ENCODE data around the gene SIM2.

The SIM2 gene

DNA sequence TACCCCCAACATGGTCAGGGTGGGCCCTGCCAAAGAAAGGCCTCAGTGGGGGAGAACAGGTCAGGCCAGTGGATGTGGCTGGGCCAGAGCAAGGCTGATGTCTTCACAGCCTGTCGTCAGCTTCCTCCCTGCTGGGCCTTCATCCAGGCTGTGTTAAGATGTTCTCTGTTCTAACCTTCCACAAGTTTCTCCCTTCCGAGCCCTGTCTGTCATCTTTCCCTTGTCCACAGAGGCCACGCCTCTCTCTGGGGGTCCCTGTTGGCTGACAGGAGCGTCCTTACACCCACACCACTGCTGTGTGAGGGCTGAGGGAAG, 36.2 kb downstream of the SIM2 start:
- no peak for DNase-seq (ENCODE audit: low read depth)

DNA sequence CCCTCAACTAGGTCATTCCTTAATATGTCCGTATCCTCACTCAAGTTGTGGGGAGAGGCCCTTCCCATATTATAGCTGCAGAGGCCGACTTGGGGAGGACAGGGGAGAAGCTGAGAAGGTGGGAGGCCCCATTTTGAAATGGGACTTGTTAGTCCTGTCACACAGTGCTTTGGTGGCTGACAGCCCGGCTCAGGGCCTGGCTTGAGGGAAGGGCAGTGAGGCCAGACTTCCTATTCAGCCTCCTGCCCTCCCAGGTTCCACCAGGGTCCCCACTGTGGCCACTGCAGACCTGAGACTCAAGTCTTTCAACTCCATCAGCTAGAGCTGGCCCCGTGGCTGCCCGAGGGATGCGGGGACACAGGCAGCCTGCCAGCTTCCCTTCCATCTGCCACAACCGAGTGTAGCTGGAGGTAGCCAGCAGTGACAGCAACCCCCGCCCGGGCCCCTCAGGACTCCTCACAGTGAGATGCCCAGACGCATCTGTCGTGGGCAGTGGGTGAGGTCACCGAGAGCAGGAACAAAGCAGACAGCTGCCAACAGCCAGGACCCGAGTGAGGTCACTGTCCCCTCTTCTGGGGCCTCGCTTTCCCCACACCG, 36.9 kb downstream of the SIM2 start:
- no peak for DNase-seq (ENCODE audit: low read depth)

DNA sequence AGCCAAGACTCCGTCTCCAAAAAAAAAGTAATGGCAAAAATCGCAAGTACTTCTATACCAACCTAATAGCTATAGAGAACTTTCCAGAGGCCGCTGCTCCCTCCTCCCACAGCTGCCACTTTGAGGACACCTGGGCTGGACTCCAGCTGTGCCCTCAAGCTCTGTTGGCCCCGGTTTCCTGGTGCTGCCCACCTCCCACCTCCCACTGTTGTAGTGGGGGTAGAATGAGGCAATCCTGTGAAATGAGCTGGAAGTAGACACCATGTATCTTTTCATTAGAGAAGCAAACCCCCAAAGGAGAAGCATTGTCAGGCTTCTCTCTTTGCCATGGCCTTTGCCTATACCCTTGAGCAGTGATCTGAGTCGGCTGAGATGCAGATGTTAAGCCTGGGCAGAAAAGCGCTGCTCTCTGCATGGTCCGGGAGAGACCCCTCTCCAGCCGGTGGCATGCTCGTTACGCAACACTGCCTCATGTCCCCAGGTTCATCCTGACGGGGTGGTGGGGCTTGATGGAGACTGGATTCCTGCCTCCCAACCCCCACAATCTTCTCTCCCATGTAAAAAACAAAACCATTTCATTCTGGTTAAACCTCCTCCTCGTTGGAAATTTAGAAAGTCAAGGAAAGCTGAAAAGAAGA, 39.7 kb downstream of the SIM2 start:
- no peak for DNase-seq (ENCODE audit: low read depth)

DNA sequence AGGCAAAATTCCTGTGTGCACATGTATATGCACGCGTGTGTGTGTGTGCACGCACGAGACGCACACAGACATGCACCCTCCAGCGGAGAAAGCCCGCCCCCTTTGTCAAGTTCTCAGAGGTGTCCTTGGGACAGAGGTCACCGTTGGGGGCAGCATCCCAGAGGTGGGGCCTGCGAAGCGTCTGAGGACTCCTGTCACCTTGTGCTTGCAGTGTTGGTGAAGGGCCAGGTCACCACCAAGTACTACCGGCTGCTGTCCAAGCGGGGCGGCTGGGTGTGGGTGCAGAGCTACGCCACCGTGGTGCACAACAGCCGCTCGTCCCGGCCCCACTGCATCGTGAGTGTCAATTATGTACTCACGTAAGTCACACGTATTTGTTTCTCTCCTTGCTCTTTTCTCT, 42.6 kb downstream of the SIM2 start:
- DNase-seq (ENCODE audit: low read depth), result no peak

DNA sequence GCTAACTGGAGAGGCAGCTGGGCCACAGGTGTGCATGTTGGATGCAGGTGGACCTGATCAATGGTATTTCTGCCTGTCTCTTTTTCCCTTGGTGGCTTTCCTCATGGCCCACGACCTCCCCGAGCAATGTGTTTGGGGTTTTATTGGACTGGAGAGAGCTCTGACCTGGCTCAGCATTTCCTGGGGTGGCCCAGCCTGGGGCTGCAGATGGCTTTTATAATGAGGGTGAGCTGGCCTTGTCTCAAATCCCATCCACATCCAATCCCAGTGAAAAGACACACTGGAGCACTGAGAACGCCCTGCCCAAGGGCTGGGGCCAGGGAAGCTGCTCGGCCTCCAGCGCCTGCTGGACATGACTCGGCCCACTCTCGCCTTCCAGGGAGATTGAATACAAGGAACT, 44.1 kb downstream of the SIM2 start:
- no peak for DNase-seq (ENCODE audit: low read depth)

DNA sequence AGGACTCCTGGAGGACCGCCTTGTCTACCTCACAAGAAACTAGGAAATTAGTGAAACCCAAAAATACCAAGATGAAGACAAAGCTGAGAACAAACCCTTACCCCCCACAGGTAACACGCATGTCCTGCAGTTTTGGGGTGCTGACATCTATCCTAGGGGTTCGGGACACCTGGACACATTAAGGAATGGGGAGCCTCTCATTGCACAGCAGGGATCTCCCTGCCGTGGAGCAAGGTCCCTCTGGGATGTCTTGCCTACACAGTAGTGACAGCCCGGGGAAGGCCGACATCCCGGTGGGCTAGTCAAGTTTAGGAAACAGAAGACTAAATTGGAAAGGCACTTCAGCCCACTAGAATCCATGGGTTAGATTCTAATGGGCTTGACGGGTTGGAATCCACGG, 44.5 kb downstream of the SIM2 start:
- DNase-seq (ENCODE audit: low read depth), result no peak

DNA sequence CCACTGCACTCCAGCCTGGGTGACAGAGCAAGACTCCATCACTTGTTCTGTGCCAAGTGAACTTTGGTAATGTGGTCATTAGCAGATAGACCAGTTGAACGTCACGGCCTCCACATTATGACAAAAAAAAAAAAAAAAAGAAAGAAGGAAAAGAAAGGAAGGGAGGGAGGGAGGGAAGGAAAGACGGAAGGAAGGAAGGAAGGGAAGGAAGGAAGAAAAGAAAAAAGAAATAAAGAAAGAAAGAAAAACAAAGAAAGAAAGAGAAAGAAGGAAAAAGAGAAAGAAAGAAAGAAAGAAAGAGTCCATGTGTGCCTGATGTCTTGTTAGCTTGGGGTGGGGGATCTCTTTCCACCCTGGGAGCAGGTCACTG, 45.3 kb downstream of the SIM2 start:
- no peak for DNase-seq (ENCODE audit: low read depth)

DNA sequence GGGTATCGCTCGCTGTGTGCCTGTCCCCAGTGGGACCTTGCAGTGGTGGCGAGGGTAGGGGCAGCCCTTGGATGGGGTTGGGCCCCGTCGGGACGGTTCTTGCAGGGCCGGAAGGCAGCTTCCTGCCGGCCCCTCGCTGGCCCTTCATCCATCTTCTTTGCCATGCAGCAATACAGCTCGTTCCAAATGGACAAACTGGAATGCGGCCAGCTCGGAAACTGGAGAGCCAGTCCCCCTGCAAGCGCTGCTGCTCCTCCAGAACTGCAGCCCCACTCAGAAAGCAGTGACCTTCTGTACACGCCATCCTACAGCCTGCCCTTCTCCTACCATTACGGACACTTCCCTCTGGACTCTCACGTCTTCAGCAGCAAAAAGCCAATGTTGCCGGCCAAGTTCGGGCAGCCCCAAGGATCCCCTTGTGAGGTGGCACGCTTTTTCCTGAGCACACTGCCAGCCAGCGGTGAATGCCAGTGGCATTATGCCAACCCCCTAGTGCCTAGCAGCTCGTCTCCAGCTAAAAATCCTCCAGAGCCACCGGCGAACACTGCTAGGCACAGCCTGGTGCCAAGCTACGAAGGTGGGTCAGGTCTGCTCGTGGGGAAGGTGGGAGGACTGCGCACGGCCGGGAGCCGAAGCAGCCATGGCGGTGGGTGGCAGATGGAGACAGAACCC, 45.8 kb downstream of the SIM2 start:
- no peak for DNase-seq (ENCODE audit: low read depth)

DNA sequence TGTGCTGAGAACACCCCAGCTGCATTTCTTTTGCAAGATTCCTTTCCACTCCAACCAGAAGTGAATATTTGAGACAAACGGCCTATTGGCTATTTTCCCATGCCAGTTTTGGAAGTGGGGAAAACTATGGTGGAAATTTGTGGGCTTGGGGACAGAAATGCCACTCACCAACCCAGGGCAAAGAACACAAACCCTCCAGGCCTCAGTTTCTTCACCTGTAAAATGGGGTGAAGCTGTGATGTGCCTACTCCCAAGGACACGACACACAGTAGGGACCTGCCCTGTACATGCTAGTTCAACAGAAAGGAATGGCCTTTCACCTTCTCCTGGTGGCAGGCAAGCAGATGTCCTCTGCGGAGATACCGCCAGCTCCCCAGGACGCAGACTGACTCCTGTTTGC, 46.5 kb downstream of the SIM2 start:
- DNase-seq (ENCODE audit: low read depth), result no peak

DNA sequence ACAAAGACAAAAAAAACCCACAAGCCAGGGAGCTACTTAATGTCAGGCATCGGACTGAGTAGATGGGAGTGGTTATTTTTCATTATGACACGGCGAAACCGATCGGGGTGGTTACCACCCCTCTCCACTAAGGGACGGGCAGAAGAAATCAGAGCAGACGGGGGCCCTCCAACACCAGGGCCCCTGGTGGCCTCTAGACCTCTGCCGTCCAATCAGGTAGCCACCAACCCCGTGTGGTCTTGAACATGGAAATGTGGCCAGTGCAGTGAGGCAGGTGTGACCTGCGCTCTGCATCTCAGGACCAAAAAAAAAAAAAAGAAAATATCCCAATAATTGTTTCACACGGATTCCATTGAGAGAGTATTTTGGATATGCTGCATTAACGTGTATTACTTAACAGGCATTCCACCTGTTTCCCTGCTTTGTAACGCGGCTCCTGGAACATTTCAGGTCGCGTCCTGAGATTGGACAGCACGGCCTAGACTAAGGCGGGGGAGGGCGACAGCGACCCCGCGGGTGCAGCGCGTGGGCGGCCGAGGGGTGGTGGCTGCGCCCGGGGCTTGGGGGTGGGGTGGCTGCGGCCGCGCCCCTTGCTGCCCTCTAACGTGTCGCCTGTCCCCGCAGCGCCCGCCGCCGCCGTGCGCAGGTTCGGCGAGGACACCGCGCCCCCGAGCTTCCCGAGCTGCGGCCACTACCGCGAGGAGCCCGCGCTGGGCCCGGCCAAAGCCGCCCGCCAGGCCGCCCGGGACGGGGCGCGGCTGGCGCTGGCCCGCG, 48.3 kb downstream of the SIM2 start:
- DNase-seq (ENCODE audit: low read depth), result no peak

DNA sequence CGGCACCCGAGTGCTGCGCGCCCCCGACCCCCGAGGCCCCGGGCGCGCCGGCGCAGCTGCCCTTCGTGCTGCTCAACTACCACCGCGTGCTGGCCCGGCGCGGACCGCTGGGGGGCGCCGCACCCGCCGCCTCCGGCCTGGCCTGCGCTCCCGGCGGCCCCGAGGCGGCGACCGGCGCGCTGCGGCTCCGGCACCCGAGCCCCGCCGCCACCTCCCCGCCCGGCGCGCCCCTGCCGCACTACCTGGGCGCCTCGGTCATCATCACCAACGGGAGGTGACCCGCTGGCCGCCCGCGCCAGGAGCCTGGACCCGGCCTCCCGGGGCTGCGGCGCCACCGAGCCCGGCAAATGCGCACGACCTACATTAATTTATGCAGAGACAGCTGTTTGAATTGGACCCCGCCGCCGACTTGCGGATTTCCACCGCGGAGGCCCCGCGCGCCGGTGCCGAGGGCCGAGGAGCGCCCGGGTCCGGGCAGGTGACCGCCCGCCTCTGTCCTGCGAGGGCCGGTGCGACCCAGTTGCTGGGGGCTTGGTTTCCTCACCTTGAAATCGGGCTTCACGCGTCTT, 49.0 kb downstream of the SIM2 start:
- DNase-seq (ENCODE audit: low read depth), result no peak

DNA sequence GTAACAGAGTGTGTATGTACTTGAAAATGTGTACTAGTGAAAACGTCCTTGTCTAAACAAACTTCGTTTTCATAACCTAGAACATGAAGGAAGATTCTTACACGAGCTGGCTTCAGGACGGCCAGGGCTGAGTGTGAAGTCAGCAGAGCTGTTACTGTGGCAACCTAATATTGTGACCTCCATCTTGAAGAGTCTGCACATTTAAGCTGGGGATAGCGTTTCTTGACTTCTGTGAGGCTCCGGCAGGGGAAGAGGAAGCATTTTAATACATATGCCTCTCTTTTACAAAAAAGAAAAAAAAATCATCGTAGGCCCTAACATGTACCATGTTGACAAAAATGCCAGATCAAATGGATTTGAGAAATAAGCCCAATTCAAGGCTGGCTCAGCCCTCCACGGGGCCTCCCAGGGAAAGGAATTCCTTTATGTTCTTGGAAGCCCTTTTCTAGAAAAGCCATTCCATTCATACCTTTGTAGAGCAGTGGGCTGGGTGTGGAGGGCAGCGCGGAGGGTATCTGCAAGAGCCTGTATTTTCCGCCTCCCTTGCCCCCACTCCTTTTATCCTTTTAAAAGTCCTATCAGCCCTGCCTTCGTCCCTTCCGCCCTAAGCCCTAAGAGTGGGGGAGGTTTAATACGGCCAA, 51.1 kb downstream of the SIM2 start:
- no peak for DNase-seq (ENCODE audit: low read depth)

DNA sequence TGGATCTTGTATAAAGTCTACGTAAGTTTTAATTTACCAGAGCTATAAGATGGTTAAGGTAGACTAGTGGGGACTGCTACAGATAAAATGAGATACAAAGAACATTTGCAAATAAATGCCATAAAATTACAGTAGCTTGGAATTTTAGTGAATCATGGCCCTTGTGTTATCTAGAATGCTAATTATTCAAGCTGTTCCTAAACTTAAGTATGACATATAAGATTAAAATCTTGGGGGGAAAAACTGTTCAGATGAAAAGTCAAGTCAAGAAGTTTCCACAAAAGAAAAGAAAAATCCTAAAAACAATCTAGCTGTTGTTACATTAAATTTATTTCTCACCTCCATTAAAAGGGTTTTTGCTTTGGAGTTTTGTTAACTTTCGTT, 51.7 kb downstream of the SIM2 start:
- no peak for DNase-seq (ENCODE audit: low read depth)

DNA sequence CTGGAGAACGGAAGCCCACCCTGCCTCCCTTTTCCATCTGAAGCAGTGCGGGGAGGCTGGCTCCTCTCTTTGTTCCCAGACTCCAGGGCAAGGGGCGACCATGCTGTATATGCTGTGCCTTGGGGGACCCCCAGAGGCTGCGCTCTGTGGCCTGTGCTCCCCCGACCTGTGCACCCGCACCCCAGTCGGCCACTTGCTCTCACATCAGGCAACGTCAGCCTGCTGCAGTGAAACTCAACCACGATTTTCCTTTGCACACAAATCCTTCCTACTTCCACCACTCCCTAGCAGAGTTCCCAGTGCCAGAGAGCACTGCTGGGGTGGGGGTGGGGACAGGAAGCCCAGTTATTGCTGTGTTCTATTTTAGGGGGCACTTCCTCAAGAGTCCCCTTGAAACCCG, 52.5 kb downstream of the SIM2 start:
- no peak for DNase-seq (ENCODE audit: low read depth)

DNA sequence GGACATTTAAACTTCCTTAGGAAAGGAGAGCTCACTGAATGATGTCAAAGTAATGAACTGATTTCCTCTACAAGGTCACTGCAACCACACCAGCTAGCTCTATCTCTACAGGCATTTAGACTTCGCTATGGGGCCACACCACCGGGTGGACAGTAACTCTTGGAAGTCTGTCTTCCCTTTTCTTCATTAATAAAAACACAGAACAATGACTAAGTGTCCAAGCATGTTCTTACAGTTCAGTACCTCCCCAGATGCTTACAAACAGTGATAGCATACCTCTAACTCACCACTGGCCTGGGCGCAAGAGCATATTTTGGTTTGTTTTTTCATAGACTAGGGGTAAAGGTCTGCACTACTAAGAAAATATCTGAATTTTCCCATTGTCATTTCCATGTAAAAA, 54.6 kb downstream of the SIM2 start:
- no peak for DNase-seq (ENCODE audit: low read depth)

DNA sequence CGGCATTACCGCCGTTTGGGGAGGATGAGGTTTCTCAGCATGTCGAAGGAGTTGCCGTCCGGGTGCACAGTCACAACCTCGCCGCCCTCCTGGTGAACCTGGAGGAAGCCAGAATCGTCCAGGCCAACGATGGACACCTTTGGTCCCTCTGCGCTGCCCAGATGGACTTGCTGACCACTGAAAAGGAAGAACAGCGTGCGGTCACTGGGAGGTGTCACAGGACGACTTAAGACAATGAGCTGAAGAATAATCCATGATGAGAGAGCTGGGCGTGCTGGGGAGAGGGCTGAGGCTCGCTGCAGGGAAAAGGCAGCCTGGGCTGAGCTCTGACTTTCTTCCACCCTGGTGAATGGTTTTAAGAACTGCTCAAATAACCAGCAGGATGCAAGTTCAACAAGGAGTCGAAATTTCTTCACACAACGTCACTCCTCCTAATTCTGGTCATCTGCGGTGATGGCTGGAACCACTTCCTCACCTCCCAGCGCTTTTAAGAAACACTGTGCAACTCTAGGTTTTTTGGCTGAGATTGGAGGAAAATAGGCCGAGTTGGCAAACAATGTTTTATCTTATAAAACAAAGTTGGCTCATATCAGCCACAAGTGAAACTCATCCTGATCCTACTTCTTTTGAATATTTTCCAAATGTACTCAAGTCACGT, 55.5 kb downstream of the SIM2 start:
- no peak for DNase-seq (ENCODE audit: low read depth)

DNA sequence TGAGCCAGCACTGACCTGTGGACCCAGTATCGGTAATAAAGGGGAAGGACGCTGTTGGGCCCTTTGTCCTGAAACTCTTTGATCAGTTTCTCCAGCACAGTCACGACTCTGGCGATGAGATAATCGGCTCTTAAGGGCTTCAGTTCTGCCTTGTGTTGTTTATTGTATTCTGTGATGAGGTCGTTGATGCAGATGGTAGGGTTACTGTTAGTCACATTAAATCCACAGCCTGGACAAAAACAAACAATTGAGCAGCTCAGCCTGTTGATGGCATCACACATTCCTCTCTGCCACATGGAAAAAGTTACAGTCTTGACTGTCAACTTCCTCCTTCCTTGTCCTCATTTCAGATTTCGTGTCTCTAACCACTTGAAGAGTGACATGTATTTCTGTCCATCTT, 57.6 kb downstream of the SIM2 start:
- DNase-seq (ENCODE audit: low read depth), result peak; percentile 16

DNA sequence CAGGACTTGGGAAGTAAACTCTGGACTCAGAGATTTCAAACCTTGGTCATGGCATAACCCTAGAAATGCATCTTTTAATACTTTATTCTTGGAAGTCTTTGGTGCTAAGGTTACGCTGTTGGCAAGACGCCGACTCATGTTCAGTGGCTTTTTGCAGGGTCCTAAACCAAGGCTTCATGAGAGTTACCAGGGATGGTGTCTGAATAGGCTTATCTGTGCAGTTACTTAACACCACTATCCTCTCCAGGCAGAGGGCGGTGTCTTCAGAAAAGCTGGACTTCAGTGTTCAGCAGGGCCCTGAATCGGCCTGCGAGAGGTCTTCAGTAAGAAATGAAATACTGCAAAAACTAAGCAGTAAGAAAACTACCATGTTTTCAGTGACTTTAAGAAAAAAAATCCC, 58.3 kb downstream of the SIM2 start:
- DNase-seq (ENCODE audit: low read depth), result no peak

DNA sequence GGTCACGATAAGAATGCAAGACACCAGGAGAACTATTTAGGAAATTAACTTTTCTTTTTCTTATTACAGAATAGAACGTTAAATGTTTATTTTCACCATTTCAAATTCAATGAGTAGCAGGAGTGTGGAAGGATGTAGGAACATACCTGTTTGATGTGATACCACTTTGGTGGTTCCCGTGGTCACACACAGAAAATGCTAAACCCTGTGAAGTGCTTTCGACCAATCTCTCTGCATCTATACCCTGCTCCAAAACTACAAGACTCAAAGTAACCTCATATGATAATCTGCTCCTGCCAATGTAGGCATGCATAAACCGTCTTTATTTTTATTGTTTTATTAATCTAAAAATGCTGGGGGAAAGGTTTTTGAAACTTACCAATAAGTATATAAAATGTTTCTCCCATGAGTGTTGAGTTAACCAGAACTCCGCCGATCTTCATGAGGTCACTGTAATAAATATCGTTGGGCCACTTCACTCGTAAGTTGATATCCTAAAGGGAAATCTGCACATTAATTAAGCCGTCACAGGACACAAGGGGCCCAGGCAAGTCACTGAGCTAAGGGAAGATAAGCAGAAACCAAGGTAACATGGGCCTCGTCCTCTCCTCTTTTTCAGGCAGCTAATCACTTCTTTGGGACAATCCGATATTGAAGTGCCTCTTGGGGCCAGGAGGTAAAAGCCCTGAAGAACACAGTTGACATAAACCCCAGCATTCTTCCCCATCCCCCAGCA, 60.6 kb downstream of the SIM2 start:
- no peak for DNase-seq (ENCODE audit: low read depth)

DNA sequence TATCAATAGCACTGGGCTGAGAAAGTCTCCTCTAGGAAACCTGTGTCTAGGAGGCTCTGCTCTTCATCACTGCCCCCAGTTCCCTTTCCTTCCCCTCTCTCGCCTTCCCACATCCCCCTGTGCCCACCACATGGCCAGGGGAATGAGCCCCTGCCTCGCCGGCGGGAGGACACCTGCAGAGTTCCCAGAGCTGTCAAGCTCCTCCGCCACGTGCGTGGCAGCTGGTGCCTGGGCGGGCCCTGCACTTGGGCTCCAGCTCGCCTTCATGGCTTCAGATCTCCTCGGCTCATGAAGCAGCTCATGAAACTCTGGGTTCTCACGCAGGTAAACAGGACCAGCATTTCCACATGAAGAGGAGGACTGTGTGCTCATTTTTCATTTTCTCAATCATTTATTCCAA, 62.8 kb downstream of the SIM2 start:
- no peak for DNase-seq (ENCODE audit: low read depth)

DNA sequence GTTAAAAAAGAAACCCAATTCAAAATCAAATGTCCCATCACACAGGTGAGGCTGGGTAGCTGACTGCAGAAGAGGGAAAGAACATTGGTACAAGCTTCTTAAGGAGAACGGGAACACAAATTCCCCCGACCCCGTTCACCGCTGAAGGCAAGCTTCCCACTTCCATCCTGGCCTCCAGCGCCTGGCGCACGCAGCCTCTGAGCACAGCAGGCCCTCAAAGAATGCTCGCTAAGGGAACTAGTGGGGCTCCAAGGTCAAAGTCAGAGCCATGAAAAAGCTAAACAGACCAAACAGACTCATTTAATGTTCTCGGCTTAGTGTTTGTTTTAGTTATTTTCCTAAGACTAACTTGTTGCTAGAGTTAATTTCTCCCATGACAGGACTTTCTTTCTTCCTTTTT, 63.7 kb downstream of the SIM2 start:
- no peak for DNase-seq (ENCODE audit: low read depth)
